Activated T-helper 1 cell treated with anti-CD3 and anti-CD28 coated beads, Interleukin-2, amount 50 U/mL, for 16 hours (primary cell): ENCODE results near the gene GTF2I.
"Not testable (repeated sequence)": the region's sequence is repeated elsewhere in the genome, so short reads cannot be mapped to it uniquely, and the experiment has no call there.

Experiments used
- DNase-seq, 2 donors: peaks; one replicate each; pipeline ENCODE4 v3.0.0-alpha.2; 2020; ENCODE audit warnings: low read depth in 1 of 2, low spot score in 1 of 2

The GTF2I gene

GRCh38 chr7:74709880-74710671 is 52.6 kb downstream of the GTF2I start:
- DNase-seq = no peak

DNA sequence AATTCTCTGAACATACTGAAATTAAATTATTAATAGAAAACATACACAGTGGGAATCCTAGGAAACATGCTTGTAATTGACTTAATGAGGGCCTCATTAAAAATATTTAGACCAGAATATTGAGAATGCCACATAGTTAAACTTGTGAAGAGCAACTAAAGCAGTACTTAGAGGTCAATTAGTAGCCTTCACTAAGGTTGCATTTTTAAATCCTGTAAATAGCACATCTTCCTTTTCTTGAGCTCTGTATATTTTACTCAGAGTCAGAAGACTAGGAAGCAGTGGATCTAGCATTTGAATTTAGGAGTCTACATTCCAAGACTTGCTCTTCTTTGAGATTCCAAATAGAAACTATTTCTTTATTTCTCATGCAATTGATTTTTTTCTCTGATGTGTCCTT is 56.0 kb downstream of the GTF2I start:
- no peak for DNase-seq

DNA sequence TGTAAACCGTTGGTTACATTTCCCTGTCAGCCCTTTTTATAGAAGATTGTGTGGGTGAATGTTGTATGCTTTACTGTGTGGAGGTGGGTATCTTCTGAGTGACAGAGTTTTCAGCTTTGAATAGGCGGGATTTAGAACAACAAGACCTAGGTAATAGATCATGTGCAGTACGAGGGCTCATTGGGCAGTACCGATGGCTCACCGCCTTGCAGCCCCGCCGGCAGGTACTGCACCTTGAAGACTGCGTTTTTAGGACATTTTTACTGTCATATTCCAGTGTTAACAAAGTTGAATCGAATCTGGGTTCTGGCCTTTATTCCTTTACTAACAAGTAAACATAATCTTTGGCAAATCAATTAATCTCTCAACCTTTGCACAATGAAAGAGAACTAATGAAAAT is 60.4 kb downstream of the GTF2I start:
- no peak for DNase-seq

DNA sequence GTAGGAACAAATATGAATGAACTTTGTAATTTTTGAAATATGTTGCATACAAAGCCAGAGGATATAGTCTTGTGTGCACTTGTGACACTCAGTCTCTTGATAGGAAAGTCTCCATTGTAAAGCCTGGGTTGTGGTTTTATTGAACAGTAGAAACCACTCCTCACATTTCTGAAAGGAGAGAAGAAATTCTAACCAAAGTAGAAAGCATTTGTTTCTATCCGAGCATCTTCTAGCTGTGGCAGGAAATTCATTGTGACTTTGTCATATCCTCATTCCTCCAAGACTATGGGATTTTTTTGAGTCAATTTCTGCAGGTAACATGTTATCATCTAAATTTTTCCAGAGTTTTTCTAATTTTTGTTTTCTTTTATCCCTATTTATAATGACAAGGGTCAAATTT is 60.8 kb downstream of the GTF2I start:
- no peak for DNase-seq

GRCh38 chr7:74722153-74722552 is 64.6 kb downstream of the GTF2I start:
- no peak for DNase-seq

DNA sequence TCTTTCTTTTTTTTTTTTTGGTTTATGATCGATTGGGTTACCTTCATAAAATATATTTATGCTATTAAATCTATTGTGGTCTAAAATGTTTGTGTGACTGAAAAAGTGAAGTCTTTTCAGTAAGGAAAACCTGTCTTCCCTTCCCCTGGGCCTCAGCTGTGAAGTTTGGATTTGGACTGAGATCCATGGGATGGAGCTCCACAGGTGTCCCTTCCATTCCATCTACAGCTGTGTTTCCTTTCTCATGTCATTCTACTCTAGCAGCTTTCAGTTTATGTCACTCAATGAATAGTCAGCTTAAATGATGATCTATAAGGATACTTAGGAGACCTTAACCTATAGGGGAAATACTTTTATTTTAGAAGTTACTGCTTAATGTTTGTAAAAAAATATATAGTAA is 68.3 kb downstream of the GTF2I start:
- DNase-seq = no peak

- no peak for DNase-seq
These were observed 69.0 kb downstream of the GTF2I start for GRCh38 chr7:74726309-74727101.

- not testable (repeated sequence) for DNase-seq
These were observed 71.2 kb downstream of the GTF2I start for GRCh38 chr7:74728686-74729085.

DNA sequence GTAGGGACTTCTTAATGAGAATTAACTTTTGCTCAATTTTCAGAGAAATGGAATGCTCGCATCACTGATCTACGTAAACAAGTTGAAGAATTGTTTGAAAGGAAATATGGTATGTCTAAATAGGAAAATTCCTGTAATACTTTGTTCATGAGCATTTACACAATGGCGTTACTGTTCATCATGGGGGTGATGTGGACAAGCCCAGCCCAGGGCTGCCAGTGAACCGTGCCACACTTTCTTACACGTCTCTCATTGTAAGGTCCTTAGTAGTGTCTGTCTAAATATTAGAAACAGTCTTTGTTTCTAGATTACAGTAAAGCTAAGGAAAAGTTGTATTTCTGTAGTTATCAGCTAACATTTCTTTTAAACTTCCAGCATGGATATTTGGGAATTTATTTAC is 72.7 kb downstream of the GTF2I start:
- not testable (repeated sequence) for DNase-seq

GRCh38 chr7:74739974-74740703 is 82.6 kb downstream of the GTF2I start:
- not testable (repeated sequence) for DNase-seq

- not testable (repeated sequence) for DNase-seq
These were observed 86.5 kb downstream of the GTF2I start for GRCh38 chr7:74743936-74744557.

DNA sequence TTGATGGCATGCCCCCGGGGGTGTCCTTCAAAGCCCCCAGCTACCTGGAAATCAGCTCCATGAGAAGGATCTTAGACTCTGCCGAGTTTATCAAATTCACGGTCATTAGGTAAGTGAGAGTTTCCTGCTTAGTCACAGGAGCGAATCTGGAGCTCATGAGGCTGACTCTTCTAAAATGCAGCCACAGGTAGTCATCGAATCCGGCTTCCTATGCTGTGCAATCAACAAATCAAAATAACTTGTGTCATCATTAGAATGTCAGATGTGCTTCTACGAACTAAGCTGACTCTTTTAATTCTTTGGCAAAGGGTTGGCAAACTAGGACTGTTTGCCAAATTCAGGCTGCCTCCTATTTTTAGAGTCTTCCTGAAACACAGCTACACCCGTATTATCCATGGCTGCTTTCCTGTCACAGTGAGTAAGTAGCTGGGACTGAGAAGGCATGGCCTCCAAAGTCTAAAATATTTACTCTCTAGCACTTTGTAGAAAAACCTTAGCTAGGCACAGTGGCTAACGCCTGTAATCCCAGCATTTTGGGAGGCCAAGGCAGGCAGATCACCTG is 96.5 kb downstream of the GTF2I start:
- DNase-seq = not testable (repeated sequence)

DNA sequence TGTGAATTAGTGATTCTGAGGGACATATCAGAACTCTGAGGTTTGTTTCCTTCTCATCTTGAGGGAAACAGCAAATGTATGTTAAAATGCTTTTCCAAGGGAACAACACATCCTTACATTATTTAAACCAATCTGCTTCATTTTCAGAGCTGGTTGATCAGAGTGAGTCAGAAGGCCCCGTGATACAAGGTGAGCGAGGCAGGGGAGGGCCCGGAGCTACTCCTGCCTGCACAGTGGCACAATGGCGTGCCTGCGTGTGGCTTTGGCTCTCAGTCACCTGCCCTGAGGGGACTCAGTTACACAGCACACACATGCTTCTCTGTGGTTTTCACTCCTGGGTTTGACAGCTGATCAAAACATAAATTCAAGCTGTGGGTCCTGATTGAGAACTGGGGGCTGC is 99.2 kb downstream of the GTF2I start:
- DNase-seq = not testable (repeated sequence)

DNA sequence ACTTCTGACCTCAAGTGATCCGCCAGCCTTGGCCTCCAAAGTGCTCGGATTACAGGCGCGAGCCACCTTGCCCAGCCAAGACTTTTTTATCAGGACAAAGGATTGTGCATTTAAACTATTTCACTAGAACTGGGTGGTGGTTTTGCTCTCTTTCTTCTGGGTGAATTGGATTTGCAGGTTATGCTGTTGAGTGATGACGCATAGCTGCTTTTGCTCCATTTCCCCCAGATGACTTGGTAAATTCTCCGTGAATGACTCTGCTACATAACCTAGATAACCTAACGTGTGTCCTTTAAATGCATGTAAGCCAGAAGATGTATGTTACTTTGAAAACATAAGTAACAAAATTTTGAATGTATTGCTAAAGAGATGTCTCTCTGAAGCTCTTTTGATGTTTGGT is 100.8 kb downstream of the GTF2I start:
- DNase-seq = not testable (repeated sequence)

- DNase-seq = not testable (repeated sequence)
These were observed 101.5 kb downstream of the GTF2I start for GRCh38 chr7:74758982-74759381.

GRCh38 chr7:74765205-74765918 is 107.8 kb downstream of the GTF2I start:
- DNase-seq = not testable (repeated sequence)

DNA sequence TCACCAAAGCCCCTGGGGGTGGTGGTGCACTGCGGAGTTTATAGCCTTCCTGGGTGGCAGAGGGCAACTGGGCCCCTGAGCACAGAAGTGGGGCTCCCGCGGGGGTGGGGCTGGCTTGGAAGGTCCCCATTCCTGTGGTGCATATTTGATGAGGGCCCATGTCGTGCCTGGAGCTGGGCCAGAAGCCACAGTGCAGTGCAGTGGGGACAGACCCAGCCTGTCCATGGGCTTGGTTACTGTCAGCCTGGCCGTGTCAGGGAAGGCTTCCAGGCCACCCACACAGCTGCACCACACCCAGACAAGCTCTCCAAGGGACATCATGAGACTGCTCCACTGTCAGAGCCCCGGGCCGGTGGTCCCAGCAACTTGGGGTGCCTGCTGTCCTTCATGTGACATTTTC is 109.0 kb downstream of the GTF2I start:
- DNase-seq = not testable (repeated sequence)

DNA sequence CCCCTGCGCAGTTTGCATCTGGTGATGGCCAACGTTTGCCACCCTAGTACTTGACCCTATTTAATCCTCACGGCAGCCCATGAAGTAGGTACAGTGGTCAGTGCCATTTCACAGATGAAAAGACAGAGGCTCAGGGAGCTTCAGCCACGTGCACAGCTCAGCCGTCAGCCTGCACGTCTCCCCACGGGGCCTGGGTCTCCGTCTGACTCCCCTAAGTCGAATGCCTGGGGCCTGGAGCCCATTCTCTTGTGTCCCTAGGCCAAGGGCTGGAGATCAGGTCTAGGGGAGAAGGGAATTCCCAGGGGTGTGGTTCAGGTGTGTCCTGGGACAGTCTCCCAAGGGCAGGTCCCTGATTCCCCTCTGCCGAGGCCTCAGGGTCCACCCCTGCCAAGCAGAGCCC is 109.5 kb downstream of the GTF2I start:
- DNase-seq = not testable (repeated sequence)

DNA sequence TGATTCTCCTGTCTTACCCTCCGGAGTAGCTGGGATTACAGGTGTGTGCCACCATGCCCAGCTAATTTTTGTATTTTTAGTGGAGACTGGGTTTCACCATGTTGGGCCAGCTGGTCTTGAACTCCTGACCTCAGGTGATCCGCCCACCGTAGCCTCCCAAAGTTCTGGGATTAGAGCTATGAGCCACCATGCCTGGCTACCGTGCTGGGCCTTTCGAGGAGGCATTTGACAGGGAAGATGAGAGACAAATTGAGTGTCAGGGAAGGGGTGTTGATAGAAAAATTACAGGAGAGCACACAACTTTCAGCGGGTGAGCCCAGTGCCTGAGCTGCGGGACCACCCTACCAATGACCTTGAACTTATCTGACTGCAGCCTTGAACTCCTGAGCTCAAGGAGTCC is 112.5 kb downstream of the GTF2I start:
- not testable (repeated sequence) for DNase-seq

- not testable (repeated sequence) for DNase-seq
These were observed 114.6 kb downstream of the GTF2I start for GRCh38 chr7:74772093-74772492.
